ENCODE results near the gene ZNF90. TPM values are rescaled to one million over a fixed set of nuclear protein-coding genes. Genes with fewer than 3 reads are reported as not detected.

Gene ZNF90
- total and polyA plus RNA-seq, 2 donors (not counting 1 experiment from before 2014, with no cell fraction given) = 9.7 to 15.8 TPM

- Histone ChIP-seq H3K36me3 (replicated peaks in 1 of 2; ENCODE audit: control extremely low read depth in 1 of 2, control insufficient read depth in 1 of 2, extremely low read depth in 1 of 2, insufficient read depth in 2 of 2, low read length in 1 of 2) (peaks cover 3 to 10% of the 10 kb centered on the region in 2 experiments), H3K27ac (ENCODE audit: low read length in 2 of 2) (no peak overlapping the region), H2AFZ (ENCODE audit: insufficient read depth, low read depth, low read length, poor library complexity, severe bottlenecking) (no peak overlapping the region), H3K9ac (ENCODE audit: low read length) (no peak overlapping the region), H3K4me3 (ENCODE audit: control extremely low read depth in 1 of 5, extremely low read depth in 1 of 5, insufficient read depth in 1 of 5, low read depth in 2 of 5, low read length in 4 of 5) (no peak overlapping the region), H3K9me3 (ENCODE audit: control extremely low read depth in 1 of 3, control insufficient read depth in 2 of 3, insufficient read depth in 1 of 3, low read length in 2 of 3) (peaks cover 5 to 39% (median 30%) of the 10 kb centered on the region in 3 donors), H3K4me1 (ENCODE audit: control insufficient read depth in 2 of 2, insufficient read depth in 2 of 2, low read length in 2 of 2) (no peaks in the 10 kb centered on the region), H3K27me3 (replicated peaks in 1 of 4; ENCODE audit: control extremely low read depth in 1 of 4, control insufficient read depth in 3 of 4, insufficient read depth in 4 of 4, low read length in 3 of 4) (no peaks in the 10 kb centered on the region), H4K20me1 (ENCODE audit: control insufficient read depth, insufficient read depth, low read length, poor library complexity, severe bottlenecking) (no peaks in the 10 kb centered on the region), H3K4me2 (replicated peaks; ENCODE audit: low read depth, low read length, poor library complexity, severe bottlenecking) (no peak overlapping the region), H3K79me2 (ENCODE audit: control insufficient read depth, insufficient read depth, low read length) (no peaks in the 10 kb centered on the region)
- Mint-ChIP-seq H3K4me3 (no peak overlapping the region), H3K27ac (no peak overlapping the region), H3K4me1 (no peaks in the 10 kb centered on the region), H3K27me3 (no peaks in the 10 kb centered on the region), H3K9me3 (ENCODE audit: insufficient read depth) (peaks cover 15% of the 10 kb centered on the region)
- no peak for DNase-seq
- ATAC-seq (ENCODE audit: low read depth) = no peak
- TF ChIP-seq EZH2 (IDR thresholded peaks at IDR 0.05; ENCODE audit: borderline replicate concordance, insufficient read depth, low read depth, low read length, poor library complexity, severe bottlenecking) (no peak), CTCF (IDR thresholded peaks at IDR 0.05) (no peak)
- 96% methylated on average over 2 of the region's 3 CpGs for WGBS (ENCODE audit: insufficient coverage)
- ChIA-PET CTCF (no interaction called here), POLR2A (no interaction called here)
- intact Hi-C loops (cut with micrococcal nuclease) = no loop called here
These were observed 24.3 kb downstream of the ZNF90 start for GRCh38 chr19:20102097-20102496.

DNA sequence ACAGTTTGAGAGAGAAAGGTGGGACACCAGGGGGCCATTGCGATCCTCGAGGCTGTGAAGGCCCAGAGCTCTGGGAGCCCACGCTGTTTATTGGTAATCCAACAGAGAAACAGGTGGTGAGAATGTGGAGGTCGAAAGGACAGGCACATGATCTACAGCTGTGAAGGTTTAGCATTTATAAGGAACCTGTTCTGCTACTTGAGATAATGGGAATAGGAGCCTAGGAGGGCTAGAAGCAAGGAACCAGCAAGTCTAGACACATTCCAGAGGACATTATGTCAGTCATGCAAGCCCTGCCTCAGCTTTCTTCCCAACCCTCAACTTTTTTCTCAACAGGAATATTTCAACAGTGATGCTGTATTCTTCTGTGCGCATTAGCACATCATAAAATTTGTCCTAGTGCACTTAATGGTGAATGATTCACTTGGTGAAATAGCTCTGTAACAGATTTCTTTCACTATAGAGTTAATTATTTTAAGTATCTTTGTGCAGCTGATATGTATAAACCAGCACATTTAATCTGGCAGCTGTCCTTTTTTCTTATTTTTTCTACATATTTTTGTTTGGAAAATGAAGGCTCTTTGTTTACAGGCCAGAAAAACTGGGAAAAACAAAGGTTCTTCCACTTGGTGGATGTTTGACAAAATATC lies 25.4 kb downstream of the ZNF90 start:
- intact Hi-C loops (cut with micrococcal nuclease) = no loop called here
- Mint-ChIP-seq H3K27ac (no peak overlapping the region), H3K9me3 (ENCODE audit: insufficient read depth) (peaks cover 15% of the 10 kb centered on the region), H3K27me3 (no peaks in the 10 kb centered on the region), H3K4me3 (no peak overlapping the region), H3K4me1 (no peaks in the 10 kb centered on the region)
- no peaks in the 10 kb centered on the region for H3K4me1 ChIP-seq (ENCODE audit: control insufficient read depth in 2 of 2, insufficient read depth in 2 of 2, low read length in 2 of 2)
- DNase-seq (no peak), ATAC-seq (ENCODE audit: low read depth) (no peak)
- H2AFZ ChIP-seq (ENCODE audit: insufficient read depth, low read depth, low read length, poor library complexity, severe bottlenecking) = no peak overlapping the region
- H3K36me3 ChIP-seq (replicated peaks in 1 of 2; ENCODE audit: control extremely low read depth in 1 of 2, control insufficient read depth in 1 of 2, extremely low read depth in 1 of 2, insufficient read depth in 2 of 2, low read length in 1 of 2) = peaks cover 5 to 15% of the 10 kb centered on the region in 2 experiments
- no peak overlapping the region for H3K4me2 ChIP-seq (replicated peaks; ENCODE audit: low read depth, low read length, poor library complexity, severe bottlenecking)
- no peaks in the 10 kb centered on the region for H3K27me3 ChIP-seq (replicated peaks in 1 of 4; ENCODE audit: control extremely low read depth in 1 of 4, control insufficient read depth in 3 of 4, insufficient read depth in 4 of 4, low read length in 3 of 4)
- peaks cover 5 to 41% (median 33%) of the 10 kb centered on the region in 3 donors for H3K9me3 ChIP-seq (ENCODE audit: control extremely low read depth in 1 of 3, control insufficient read depth in 2 of 3, insufficient read depth in 1 of 3, low read length in 2 of 3)
- H3K27ac ChIP-seq (ENCODE audit: low read length in 2 of 2) = no peak overlapping the region
- CTCF ChIA-PET = no interaction called here
- TF ChIP-seq EZH2 (IDR thresholded peaks at IDR 0.05; ENCODE audit: borderline replicate concordance, insufficient read depth, low read depth, low read length, poor library complexity, severe bottlenecking) (no peak), CTCF (IDR thresholded peaks at IDR 0.05) (no peak)
- no peak overlapping the region for H3K9ac ChIP-seq (ENCODE audit: low read length)
- H4K20me1 ChIP-seq (ENCODE audit: control insufficient read depth, insufficient read depth, low read length, poor library complexity, severe bottlenecking) = no peaks in the 10 kb centered on the region
- H3K4me3 ChIP-seq (ENCODE audit: control extremely low read depth in 1 of 5, extremely low read depth in 1 of 5, insufficient read depth in 1 of 5, low read depth in 2 of 5, low read length in 4 of 5) = no peak overlapping the region
- POLR2A ChIA-PET = no interaction called here
- 95% methylated on average over 4 of the region's 5 CpGs for WGBS (ENCODE audit: insufficient coverage)
- H3K79me2 ChIP-seq (ENCODE audit: control insufficient read depth, insufficient read depth, low read length) = no peaks in the 10 kb centered on the region

All from B cell (primary cell).